Neural progenitor cell (in vitro differentiated cells): ENCODE data around the gene DMRTC2. TPM values are rescaled to one million over a fixed set of nuclear protein-coding genes. Genes with fewer than 3 reads are reported as not detected.

Experiments
- DNase-seq: peaks from one replicate; pipeline ENCODE4 v3.0.0-alpha.2; 2016; ENCODE audit warnings: low spot score
- H2AFZ ChIP-seq: fragments of 200-600 bp; sonication (generic); replicated peaks from 2 replicates; pipeline ENCODE4 v1.6.1; 2016; ENCODE audit warnings: antibody characterized with exemption
- H3F3A ChIP-seq: fragments of 200-600 bp; sonication (generic); 2 replicates; pipeline ENCODE4 v1.6.1; 2016; ENCODE audit warnings: antibody characterized with exemption, low read depth
- H3K27ac ChIP-seq: fragments of 200-600 bp; sonication (generic); 2 replicates; pipeline ENCODE4 v1.5.1; 2016; ENCODE audit warnings: mild to moderate bottlenecking
- H3K27me3 ChIP-seq: fragments of 200-600 bp; sonication (generic); 2 replicates; pipeline ENCODE4 v1.6.1; 2016; ENCODE audit warnings: mild to moderate bottlenecking, moderate library complexity
- H3K36me3 ChIP-seq: fragments of 200-600 bp; sonication (generic); 2 replicates; pipeline ENCODE4 v1.5.1; 2016
- H3K4me1 ChIP-seq: fragments of 200-600 bp; sonication (generic); 2 replicates; pipeline ENCODE4 v1.6.1; 2016; ENCODE audit warnings: mixed run types
- H3K4me2 ChIP-seq: fragments of 200-600 bp; sonication (generic); 2 replicates; pipeline ENCODE4 v1.6.1; 2016
- H3K4me3 ChIP-seq: fragments of 200-600 bp; sonication (generic); 2 replicates; pipeline ENCODE4 v1.5.1; 2016
- H3K79me2 ChIP-seq: fragments of 200-600 bp; sonication (generic); 2 replicates; pipeline ENCODE4 v1.6.1; 2016; ENCODE audit warnings: low read depth
- H3K9ac ChIP-seq: fragments of 200-600 bp; sonication (generic); 2 replicates; pipeline ENCODE4 v1.6.1; 2016
- H3K9me3 ChIP-seq: fragments of 200-600 bp; sonication (generic); 2 replicates; pipeline ENCODE4 v1.5.1; 2016; ENCODE audit warnings: low read depth
- H4K20me1 ChIP-seq: fragments of 200-600 bp; sonication (generic); 2 replicates; pipeline ENCODE4 v1.6.1; 2016; ENCODE audit warnings: low read depth
- H3K27ac Mint-ChIP-seq: 3 replicates; pipeline ENCODE4 v1.8.0; 2021; ENCODE audit warnings: mixed read lengths
- H3K27me3 Mint-ChIP-seq: 2 replicates; pipeline ENCODE4 v1.8.0; 2022; ENCODE audit warnings: low read depth, mild to moderate bottlenecking, inconsistent platforms, moderate library complexity, mixed read lengths; ENCODE audit not compliant: insufficient read depth
- H3K36me3 Mint-ChIP-seq: 3 replicates; pipeline ENCODE4 v1.8.0; 2021; ENCODE audit warnings: mixed read lengths
- H3K4me1 Mint-ChIP-seq: 3 replicates; pipeline ENCODE4 v1.8.0; 2021; ENCODE audit warnings: mixed read lengths
- H3K4me3 Mint-ChIP-seq: 3 replicates; pipeline ENCODE4 v1.8.0; 2021; ENCODE audit warnings: mild to moderate bottlenecking, moderate library complexity, mixed read lengths
- H3K9me3 Mint-ChIP-seq: 3 replicates; pipeline ENCODE4 v1.8.0; 2020; ENCODE audit warnings: mixed read lengths
- EZH2 ChIP-seq: fragments of 200-600 bp; sonication (generic); IDR thresholded peaks from 2 replicates; pipeline ENCODE4 v1.6.1; 2017; ENCODE audit warnings: antibody characterized with exemption, mild to moderate bottlenecking, moderate library complexity
- EZH2phosphoT487 ChIP-seq: fragments of 200-600 bp; sonication (generic); IDR thresholded peaks from 2 replicates; pipeline ENCODE4 v1.6.1; 2017; ENCODE audit warnings: antibody characterized with exemption
- total RNA-seq: library from RNA; depleted of rRNA; stranded (reverse); fragments of >200 nt; gene quantifications from 2 replicates; pipeline ENCODE4 v1.2.3, GENCODE V29; 2015; ENCODE audit warnings: low replicate concordance
- TF ChIP-seq, protein P1 (sequence below): fragments of 200-600 bp; sonication (generic); IDR thresholded peaks from 2 replicates; pipeline ENCODE4 v1.5.1; 2017; ENCODE audit warnings: antibody characterized with exemption, mild to moderate bottlenecking

Gene DMRTC2
- total RNA-seq, 1 donor from 2014 or later = not detected

GRCh38 chr19:41848666-41849065 is 3.8 kb downstream of the DMRTC2 start:
- H3K27me3 ChIP-seq = peaks cover 41% of the 10 kb centered on the region
- no peaks in the 10 kb centered on the region for H3K9me3 ChIP-seq
- no peak overlapping the region for H3K4me3 Mint-ChIP-seq
- H2AFZ ChIP-seq = no peak overlapping the region
- no peaks in the 10 kb centered on the region for H3K36me3 Mint-ChIP-seq
- H4K20me1 ChIP-seq = no peaks in the 10 kb centered on the region
- H3K4me2 ChIP-seq = no peak overlapping the region
- H3K36me3 ChIP-seq = no peaks in the 10 kb centered on the region
- H3K27me3 Mint-ChIP-seq = peaks cover 26% of the 10 kb centered on the region
- no peaks in the 10 kb centered on the region for H3K4me1 Mint-ChIP-seq
- no peak overlapping the region for H3K27ac ChIP-seq
- no peaks in the 10 kb centered on the region for H3K79me2 ChIP-seq
- DNase-seq = no peak
- no peak overlapping the region for H3K4me3 ChIP-seq
- TF ChIP-seq, protein P1, sequence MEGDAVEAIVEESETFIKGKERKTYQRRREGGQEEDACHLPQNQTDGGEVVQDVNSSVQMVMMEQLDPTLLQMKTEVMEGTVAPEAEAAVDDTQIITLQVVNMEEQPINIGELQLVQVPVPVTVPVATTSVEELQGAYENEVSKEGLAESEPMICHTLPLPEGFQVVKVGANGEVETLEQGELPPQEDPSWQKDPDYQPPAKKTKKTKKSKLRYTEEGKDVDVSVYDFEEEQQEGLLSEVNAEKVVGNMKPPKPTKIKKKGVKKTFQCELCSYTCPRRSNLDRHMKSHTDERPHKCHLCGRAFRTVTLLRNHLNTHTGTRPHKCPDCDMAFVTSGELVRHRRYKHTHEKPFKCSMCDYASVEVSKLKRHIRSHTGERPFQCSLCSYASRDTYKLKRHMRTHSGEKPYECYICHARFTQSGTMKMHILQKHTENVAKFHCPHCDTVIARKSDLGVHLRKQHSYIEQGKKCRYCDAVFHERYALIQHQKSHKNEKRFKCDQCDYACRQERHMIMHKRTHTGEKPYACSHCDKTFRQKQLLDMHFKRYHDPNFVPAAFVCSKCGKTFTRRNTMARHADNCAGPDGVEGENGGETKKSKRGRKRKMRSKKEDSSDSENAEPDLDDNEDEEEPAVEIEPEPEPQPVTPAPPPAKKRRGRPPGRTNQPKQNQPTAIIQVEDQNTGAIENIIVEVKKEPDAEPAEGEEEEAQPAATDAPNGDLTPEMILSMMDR = no peak
- no peak for TF ChIP-seq EZH2phosphoT487
- no peak for TF ChIP-seq EZH2
- no peak overlapping the region for H3K9ac ChIP-seq
- no peak overlapping the region for H3K27ac Mint-ChIP-seq
- no peaks in the 10 kb centered on the region for H3K4me1 ChIP-seq
- H3F3A ChIP-seq = no peaks in the 10 kb centered on the region
- H3K9me3 Mint-ChIP-seq = no peaks in the 10 kb centered on the region

DNA sequence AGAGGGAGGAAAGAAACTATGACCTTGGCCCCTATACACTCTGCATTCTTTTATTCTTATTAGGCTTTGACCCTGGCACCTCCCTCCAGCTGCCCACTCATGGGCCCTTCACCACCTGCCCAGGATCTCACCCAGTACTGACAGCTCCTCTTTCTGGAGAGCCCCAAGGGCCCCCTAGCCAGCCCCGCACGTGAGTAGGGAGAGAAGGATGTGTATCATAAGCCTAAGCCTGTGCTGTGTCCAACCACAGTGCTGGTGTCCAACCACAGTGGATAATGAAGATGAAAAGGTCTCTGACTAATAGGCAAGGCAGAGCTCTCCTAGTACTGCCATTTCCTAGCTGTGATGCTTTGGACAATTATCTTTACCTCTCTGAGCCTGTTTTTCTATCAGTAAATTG is 4.2 kb downstream of the DMRTC2 start:
- H3K79me2 ChIP-seq = no peaks in the 10 kb centered on the region
- H3K4me1 Mint-ChIP-seq = no peaks in the 10 kb centered on the region
- peaks cover 45% of the 10 kb centered on the region for H3K27me3 ChIP-seq
- no peaks in the 10 kb centered on the region for H4K20me1 ChIP-seq
- no peak overlapping the region for H3K4me3 Mint-ChIP-seq
- no peak overlapping the region for H3K27ac ChIP-seq
- H3K27me3 Mint-ChIP-seq = peaks cover 23% of the 10 kb centered on the region
- H3K9me3 ChIP-seq = no peaks in the 10 kb centered on the region
- no peak for TF ChIP-seq EZH2phosphoT487
- TF ChIP-seq, protein P1 = no peak
- no peak for TF ChIP-seq EZH2
- no peak for DNase-seq
- H3K9ac ChIP-seq = no peak overlapping the region
- H2AFZ ChIP-seq = no peak overlapping the region
- H3K36me3 Mint-ChIP-seq = no peaks in the 10 kb centered on the region
- H3K27ac Mint-ChIP-seq = no peak overlapping the region
- H3K4me3 ChIP-seq = no peak overlapping the region
- H3K9me3 Mint-ChIP-seq = no peaks in the 10 kb centered on the region
- no peaks in the 10 kb centered on the region for H3K4me1 ChIP-seq
- no peak overlapping the region for H3K4me2 ChIP-seq
- H3K36me3 ChIP-seq = no peaks in the 10 kb centered on the region
- no peaks in the 10 kb centered on the region for H3F3A ChIP-seq

DNA sequence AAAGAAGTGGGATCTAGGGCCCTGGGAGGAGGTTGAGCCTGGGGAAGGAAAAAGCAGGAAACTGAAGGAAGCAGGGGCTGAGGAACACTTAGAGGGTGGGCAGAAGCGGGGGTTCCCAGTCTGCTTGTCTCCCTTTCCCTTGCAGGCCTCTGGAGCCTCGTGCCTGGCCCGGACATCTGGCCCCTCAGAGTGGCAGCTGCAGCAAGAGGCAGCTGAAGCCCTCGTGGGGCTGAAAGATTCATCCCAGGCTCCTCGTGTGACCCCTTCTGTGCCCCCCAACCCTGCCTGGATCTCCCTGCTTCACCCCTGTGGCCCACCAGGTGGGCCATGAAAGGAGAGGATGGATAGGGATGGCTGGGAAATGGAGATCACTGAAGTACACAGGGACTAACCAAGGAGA is 5.5 kb downstream of the DMRTC2 start:
- H3K4me2 ChIP-seq = no peak overlapping the region
- no peak overlapping the region for H3K9ac ChIP-seq
- DNase-seq = no peak
- no peak overlapping the region for H2AFZ ChIP-seq
- no peaks in the 10 kb centered on the region for H3K79me2 ChIP-seq
- H3K36me3 Mint-ChIP-seq = no peaks in the 10 kb centered on the region
- H3K9me3 Mint-ChIP-seq = no peaks in the 10 kb centered on the region
- TF ChIP-seq EZH2phosphoT487 = no peak
- no peak for TF ChIP-seq EZH2
- TF ChIP-seq, protein P1 = no peak
- H3K27me3 Mint-ChIP-seq = peaks cover 22% of the 10 kb centered on the region
- no peaks in the 10 kb centered on the region for H3F3A ChIP-seq
- no peaks in the 10 kb centered on the region for H3K36me3 ChIP-seq
- no peak overlapping the region for H3K27ac ChIP-seq
- H3K9me3 ChIP-seq = no peaks in the 10 kb centered on the region
- peaks cover 58% of the 10 kb centered on the region for H3K27me3 ChIP-seq
- H3K4me1 ChIP-seq = no peaks in the 10 kb centered on the region
- no peak overlapping the region for H3K4me3 ChIP-seq
- H4K20me1 ChIP-seq = no peaks in the 10 kb centered on the region
- H3K4me3 Mint-ChIP-seq = no peak overlapping the region
- no peak overlapping the region for H3K27ac Mint-ChIP-seq
- H3K4me1 Mint-ChIP-seq = no peaks in the 10 kb centered on the region

GRCh38 chr19:41851456-41851855 is 6.6 kb downstream of the DMRTC2 start:
- H3K4me1 Mint-ChIP-seq = no peaks in the 10 kb centered on the region
- no peak overlapping the region for H3K4me3 Mint-ChIP-seq
- DNase-seq = no peak
- H3K27me3 Mint-ChIP-seq = peaks cover 22% of the 10 kb centered on the region
- no peak overlapping the region for H3K9ac ChIP-seq
- no peaks in the 10 kb centered on the region for H3F3A ChIP-seq
- H4K20me1 ChIP-seq = no peaks in the 10 kb centered on the region
- no peaks in the 10 kb centered on the region for H3K79me2 ChIP-seq
- H3K36me3 ChIP-seq = no peaks in the 10 kb centered on the region
- no peak overlapping the region for H3K27ac Mint-ChIP-seq
- H3K27me3 ChIP-seq = peaks cover 66% of the 10 kb centered on the region
- no peaks in the 10 kb centered on the region for H3K4me1 ChIP-seq
- H3K4me2 ChIP-seq = no peak overlapping the region
- no peaks in the 10 kb centered on the region for H3K36me3 Mint-ChIP-seq
- no peak overlapping the region for H2AFZ ChIP-seq
- no peaks in the 10 kb centered on the region for H3K9me3 Mint-ChIP-seq
- H3K27ac ChIP-seq = no peak overlapping the region
- no peak overlapping the region for H3K4me3 ChIP-seq
- TF ChIP-seq, protein P1 = no peak
- TF ChIP-seq EZH2phosphoT487 (no peak), EZH2 (no peak)
- H3K9me3 ChIP-seq = no peaks in the 10 kb centered on the region
